Fibroblast of villous mesenchyme (primary cell): ENCODE results near the gene MCU. TPM values are rescaled to one million over a fixed set of nuclear protein-coding genes. Genes with fewer than 3 reads are reported as not detected.

Experiments
- DNase-seq: peaks from one replicate; pipeline ENCODE4 v3.0.0-alpha.2; 2010; ENCODE audit warnings: low read depth
- H3K4me3 ChIP-seq: 2 replicates; pipeline ENCODE4 v1.5.1; 2011; ENCODE audit warnings: low read depth, mild to moderate bottlenecking, low read length
- total RNA-seq: library from RNA; depleted of rRNA; stranded (reverse); fragments of >200 nt; gene quantifications from 2 replicates; pipeline ENCODE4 v1.2.3, GENCODE V29; 2012
- TF ChIP-seq, protein P1 (sequence below): IDR thresholded peaks from 2 replicates; pipeline ENCODE4 v1.5.1; 2012; ENCODE audit warnings: low read depth, mild to moderate bottlenecking, low read length; ENCODE audit not compliant: insufficient read depth

Gene MCU
- total RNA-seq, 1 donor: 41.9 TPM

DNA sequence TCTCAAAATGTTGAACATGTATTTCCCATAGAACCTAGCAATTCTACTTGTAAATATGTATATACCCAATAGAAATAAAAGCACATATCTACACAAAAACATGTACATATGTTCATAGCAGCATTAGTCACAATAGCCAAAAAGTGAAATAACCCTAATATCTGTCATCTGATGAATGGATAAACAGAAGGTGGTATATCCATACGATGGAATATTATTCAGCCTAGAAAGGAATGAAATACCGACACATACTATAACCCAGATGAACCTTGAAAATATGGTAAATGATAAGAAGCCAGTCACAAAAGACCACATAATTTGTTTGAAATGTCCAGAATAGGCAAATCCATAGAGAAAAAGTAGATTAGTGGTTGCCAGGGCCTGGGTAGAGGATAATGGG is 87.9 kb downstream of the MCU start:
- H3K4me3 ChIP-seq: no peak overlapping the region
- no peak for DNase-seq
- TF ChIP-seq, protein P1, sequence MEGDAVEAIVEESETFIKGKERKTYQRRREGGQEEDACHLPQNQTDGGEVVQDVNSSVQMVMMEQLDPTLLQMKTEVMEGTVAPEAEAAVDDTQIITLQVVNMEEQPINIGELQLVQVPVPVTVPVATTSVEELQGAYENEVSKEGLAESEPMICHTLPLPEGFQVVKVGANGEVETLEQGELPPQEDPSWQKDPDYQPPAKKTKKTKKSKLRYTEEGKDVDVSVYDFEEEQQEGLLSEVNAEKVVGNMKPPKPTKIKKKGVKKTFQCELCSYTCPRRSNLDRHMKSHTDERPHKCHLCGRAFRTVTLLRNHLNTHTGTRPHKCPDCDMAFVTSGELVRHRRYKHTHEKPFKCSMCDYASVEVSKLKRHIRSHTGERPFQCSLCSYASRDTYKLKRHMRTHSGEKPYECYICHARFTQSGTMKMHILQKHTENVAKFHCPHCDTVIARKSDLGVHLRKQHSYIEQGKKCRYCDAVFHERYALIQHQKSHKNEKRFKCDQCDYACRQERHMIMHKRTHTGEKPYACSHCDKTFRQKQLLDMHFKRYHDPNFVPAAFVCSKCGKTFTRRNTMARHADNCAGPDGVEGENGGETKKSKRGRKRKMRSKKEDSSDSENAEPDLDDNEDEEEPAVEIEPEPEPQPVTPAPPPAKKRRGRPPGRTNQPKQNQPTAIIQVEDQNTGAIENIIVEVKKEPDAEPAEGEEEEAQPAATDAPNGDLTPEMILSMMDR: no peak

DNA sequence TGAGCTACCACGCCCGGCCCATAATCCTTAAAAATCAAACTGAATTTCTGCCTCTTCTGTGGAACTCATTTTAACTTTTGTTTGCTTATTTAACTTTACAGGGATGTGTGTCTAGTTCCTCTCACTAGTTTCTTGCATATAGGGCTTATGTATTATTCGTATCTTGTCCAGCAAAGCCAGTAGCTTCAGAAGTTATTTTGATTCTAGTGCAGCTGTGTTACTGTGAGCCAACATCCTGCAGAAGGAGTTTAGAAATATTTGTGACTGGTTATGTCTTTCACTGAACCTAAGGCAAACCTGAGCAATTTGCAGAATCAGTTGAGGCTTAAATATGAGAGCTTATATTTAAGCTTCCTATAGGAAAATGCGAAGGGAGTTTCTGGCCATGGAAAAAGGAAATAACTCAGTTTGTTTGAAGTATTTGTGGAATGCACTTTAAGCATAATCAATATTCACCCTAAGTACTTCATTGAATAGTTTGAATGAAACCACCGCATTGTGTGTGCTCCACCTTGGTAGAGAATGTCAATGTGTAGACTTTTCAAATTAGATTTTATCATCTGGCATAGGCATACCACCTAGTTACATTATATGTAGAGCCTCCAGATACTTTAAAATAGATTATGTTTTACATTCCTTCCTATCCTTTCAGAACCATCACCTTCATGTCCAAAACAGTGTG is 90.8 kb downstream of the MCU start:
- TF ChIP-seq, protein P1: no peak
- H3K4me3 ChIP-seq: no peak overlapping the region
- no peak for DNase-seq

DNA sequence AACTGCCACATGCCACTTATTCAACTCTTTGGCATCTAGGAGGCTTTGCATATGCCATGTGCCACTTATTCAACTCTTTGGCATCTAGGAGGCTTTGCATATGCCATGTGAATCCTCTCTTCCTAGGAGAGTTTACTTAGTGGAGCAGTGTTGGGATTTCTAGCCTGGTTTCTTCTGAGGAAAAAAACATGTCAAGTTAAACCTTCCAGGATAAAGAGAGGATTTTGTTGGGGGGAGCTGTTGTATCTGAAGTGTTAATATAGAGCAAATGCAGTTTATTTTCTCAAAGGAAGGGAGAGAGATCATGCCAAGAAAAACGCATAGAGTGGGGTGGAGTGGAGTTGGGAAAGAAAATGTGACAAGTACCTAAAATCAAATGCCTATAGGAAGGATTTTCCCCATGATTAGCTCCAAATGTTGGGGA is 91.5 kb downstream of the MCU start:
- no peak overlapping the region for H3K4me3 ChIP-seq
- no peak for DNase-seq
- TF ChIP-seq, protein P1: no peak

DNA sequence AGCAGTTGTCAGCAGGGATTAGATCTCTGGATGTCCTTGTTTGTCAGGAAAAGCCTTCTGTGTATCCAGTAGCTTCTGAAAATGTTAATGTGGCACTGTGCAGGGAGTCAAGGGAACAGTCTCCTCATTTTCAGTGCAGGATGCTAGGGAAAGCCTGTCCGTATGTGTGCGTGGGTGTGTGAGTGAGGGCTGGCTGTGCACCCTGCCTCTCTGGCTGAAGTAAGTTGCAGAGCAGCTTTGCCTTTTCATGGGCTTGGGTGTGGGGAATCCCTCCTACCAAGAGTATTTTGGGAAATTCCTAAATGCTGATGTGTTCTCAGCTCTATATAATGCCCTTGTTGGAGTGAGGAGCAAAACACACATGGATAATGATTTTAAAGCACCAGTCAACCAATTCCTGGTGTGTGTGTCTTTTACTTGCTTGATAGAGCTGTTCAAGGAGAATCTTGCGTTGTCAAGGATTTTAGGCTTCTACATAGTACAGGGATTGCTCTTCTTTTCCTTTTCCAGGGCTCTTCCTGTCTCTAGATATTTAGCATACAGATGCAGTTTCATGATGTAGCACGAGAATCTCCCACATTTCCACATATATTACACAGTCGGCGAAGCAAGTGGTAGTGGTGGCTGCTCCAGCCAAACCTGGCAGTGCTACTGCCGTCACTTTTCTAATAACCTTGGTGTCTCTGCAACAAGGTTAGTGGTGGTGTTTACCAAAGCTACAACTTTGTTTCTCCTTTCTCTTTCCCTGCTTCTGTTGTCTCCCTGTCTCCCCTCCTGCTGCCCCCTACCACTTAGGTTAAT is 92.8 kb downstream of the MCU start:
- H3K4me3 ChIP-seq: no peak overlapping the region
- DNase-seq: peak; percentile 75
- TF ChIP-seq, protein P1: no peak

DNA sequence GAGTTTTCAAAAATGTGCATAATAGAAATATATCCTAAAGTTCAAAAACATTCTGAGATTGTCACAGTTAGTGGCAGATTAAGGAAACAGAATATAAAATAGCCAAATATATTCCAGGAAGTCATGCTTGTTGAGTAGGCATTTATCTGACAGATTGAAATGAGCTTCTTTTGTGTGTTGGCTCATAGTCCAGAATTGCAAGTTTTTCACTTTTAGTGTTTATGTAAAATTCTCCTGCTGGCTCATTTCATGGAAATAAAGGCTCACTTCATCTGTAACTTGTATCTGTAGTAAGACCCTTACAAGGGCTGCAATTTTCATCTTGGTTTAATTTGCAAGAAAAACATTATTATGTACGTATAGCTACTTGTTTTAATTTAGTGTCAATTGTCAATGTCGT is 93.5 kb downstream of the MCU start:
- no peak for DNase-seq
- TF ChIP-seq, protein P1: no peak
- H3K4me3 ChIP-seq: no peak overlapping the region

DNA sequence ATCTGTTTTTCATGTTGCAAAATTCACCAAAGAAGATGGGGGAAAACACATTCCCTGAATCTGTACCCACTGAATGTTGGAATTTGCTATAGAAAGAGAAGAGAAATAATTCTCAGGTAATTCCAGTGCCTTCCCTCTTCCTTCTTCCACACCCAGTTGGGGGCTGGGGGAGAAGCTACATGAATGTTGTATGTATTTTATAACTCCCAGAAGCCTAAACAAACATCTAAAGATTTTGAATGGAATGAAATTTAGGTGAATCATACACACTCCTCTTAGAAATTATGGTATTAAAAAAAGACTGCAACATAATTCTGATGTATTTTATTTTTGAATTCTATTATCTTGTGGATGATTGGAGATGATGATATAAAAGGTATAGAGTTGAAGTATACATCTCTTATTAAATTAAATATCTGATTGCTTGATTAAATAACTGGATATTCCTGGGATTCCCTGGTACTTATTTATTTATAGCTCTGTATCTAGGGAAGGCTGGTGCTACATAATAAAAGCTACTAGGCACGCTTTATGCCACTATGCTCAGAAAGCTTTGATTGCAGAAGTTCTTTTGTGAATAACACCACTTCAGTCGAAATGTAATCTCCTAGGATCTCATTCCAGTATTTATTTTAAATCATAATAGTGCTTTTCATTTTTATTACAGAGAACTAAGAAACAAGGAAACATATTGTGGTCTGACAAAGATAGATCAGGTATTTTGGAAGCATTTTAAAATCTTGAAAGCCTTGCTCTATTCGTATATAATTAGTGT is 98.5 kb downstream of the MCU start:
- TF ChIP-seq, protein P1: no peak
- no peak for DNase-seq
- H3K4me3 ChIP-seq: no peak overlapping the region
